Mucosa of rectum (tissue), 2 donors: ENCODE data around the gene RIC3.

ENCODE experiments used
- H3K27ac ChIP-seq, 2 donors: one replicate each; pipeline ENCODE4 v1.7.0; 2013; ENCODE audit warnings: inconsistent platforms in 2 of 2, low read depth in 2 of 2, low read length in 2 of 2
- H3K27me3 ChIP-seq, 2 donors: one replicate each; pipeline ENCODE4 v1.7.0; 2013; ENCODE audit warnings: low read length in 2 of 2; ENCODE audit not compliant: control insufficient read depth in 2 of 2, insufficient read depth in 2 of 2
- H3K36me3 ChIP-seq, 2 donors: one replicate each; pipeline ENCODE4 v1.7.0; 2013; ENCODE audit warnings: low read length in 2 of 2; ENCODE audit not compliant: control insufficient read depth in 2 of 2, insufficient read depth in 2 of 2
- H3K4me1 ChIP-seq, 2 donors: one replicate each; pipeline ENCODE4 v1.7.0; 2013; ENCODE audit warnings: low read length in 2 of 2, mild to moderate bottlenecking in 1 of 2; ENCODE audit not compliant: control insufficient read depth in 2 of 2, insufficient read depth in 2 of 2
- H3K4me3 ChIP-seq, 2 donors: one replicate each; pipeline ENCODE4 v1.7.0; 2013; ENCODE audit warnings: low read length in 2 of 2
- H3K9ac ChIP-seq, 2 donors: one replicate each; pipeline ENCODE4 v1.7.0; 2013; ENCODE audit warnings: low read length in 2 of 2, low read depth in 1 of 2, mild to moderate bottlenecking in 1 of 2
- H3K9me3 ChIP-seq, 2 donors: one replicate each; pipeline ENCODE4 v1.7.0; 2013; ENCODE audit warnings: low read length in 2 of 2; ENCODE audit not compliant: control insufficient read depth in 2 of 2
- donor health status: healthy.
- donor health status: Normal muscosa, but diverticular disease.

Gene RIC3

GRCh38 chr11:8105666-8106065 is 63.2 kb downstream of the RIC3 start:
- H3K9me3 ChIP-seq: no peaks in the 10 kb centered on the region
- H3K36me3 ChIP-seq: no peaks in the 10 kb centered on the region

DNA sequence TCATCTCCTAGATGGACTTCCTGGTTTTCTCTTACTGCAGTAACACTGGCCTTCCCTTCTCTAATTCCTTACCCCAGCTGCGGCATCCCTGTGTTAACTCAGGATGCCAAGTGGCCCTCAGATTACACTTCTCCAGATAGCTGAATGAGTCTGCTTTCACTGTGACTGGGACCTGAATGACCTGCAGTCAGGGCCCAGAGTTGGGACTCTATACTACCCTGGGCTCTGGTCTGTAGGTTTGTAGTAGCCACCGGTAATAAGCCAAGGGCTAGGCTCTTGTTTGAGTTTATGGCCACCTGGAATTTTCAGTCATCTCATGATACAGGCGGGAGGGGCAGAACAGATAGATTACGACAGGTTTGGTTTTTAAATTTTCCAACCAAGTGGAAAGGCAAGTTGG is 63.7 kb downstream of the RIC3 start:
- no peaks in the 10 kb centered on the region for H3K9me3 ChIP-seq
- no peak overlapping the region for H3K4me3 ChIP-seq
- no peaks in the 10 kb centered on the region for H3K4me1 ChIP-seq
- H3K27me3 ChIP-seq: no peaks in the 10 kb centered on the region
- H3K36me3 ChIP-seq: no peaks in the 10 kb centered on the region
- no peak overlapping the region for H3K9ac ChIP-seq
- no peak overlapping the region for H3K27ac ChIP-seq

More at GRCh38 chr11:8105666-8106065, 63.2 kb downstream of the RIC3 start:
- no peaks in the 10 kb centered on the region for H3K4me1 ChIP-seq
- H3K4me3 ChIP-seq: no peak overlapping the region
- no peaks in the 10 kb centered on the region for H3K27me3 ChIP-seq
- H3K9ac ChIP-seq: no peak overlapping the region
- no peak overlapping the region for H3K27ac ChIP-seq

- no peaks in the 10 kb centered on the region for H3K9me3 ChIP-seq
- no peaks in the 10 kb centered on the region for H3K36me3 ChIP-seq
- no peak overlapping the region for H3K4me3 ChIP-seq
- H3K27ac ChIP-seq: no peak overlapping the region
- no peak overlapping the region for H3K9ac ChIP-seq
- H3K4me1 ChIP-seq: no peaks in the 10 kb centered on the region
- H3K27me3 ChIP-seq: no peaks in the 10 kb centered on the region
These were observed 64.9 kb downstream of the RIC3 start for GRCh38 chr11:8103909-8104308.

DNA sequence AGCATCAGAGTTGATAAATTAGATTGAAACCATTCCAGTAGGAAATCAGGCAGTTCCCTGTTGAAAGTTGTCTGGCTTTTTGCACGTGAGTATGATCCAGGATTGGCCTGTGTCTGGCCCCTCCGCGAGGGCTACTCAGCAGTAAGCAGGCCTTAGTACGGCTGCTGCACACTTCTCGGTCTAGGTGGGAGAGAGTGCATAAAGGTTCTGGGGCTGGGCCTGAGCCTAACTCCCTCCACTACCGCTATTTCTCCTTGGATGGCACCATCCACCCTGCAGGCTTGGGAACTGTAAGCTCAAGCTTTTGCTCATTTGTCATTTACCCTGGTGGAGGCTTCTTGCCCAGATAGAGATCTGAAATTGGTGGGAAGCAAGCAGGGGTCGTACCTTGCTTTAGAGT is 65.9 kb downstream of the RIC3 start:
- H3K27ac ChIP-seq: no peak overlapping the region
- H3K9ac ChIP-seq: no peak overlapping the region
- no peaks in the 10 kb centered on the region for H3K27me3 ChIP-seq
- H3K4me3 ChIP-seq: no peak overlapping the region
- H3K9me3 ChIP-seq: no peaks in the 10 kb centered on the region
- no peaks in the 10 kb centered on the region for H3K36me3 ChIP-seq
- H3K4me1 ChIP-seq: no peaks in the 10 kb centered on the region

DNA sequence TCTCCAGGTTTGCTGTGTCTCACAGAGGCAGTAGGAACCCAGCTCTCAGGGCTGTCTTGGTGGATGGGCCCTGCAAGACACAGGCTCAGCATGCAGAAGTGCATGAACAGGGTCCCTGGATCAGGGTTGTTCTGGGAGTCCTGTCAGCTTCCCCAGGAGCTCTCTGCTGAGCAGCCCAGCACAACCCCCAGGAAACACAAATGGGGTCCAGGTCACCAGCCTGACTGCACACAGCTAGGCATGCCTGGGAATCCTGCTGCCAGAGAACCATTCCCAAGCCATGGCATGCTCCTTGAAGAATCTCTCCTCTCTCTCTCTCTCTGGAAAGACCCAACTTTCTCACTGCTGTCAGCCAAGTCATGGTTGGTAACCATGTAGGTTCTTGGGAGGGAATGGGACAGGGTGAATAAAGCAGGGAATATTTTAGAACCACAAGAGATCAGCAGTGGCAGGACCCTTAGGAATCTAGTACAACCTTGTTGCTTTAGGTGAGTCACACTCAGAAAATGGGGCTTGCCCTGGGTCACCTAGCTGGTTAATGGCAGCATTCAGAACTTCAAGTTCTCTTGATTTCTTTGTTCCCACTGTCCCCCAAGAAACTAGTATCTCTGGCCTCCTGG is 66.4 kb downstream of the RIC3 start:
- no peak overlapping the region for H3K4me3 ChIP-seq
- H3K36me3 ChIP-seq: no peaks in the 10 kb centered on the region
- H3K27me3 ChIP-seq: no peaks in the 10 kb centered on the region
- H3K4me1 ChIP-seq: no peaks in the 10 kb centered on the region
- H3K27ac ChIP-seq: no peak overlapping the region
- no peaks in the 10 kb centered on the region for H3K9me3 ChIP-seq
- no peak overlapping the region for H3K9ac ChIP-seq

- no peak overlapping the region for H3K4me3 ChIP-seq
- H3K27me3 ChIP-seq: no peaks in the 10 kb centered on the region
- H3K9me3 ChIP-seq: no peaks in the 10 kb centered on the region
- no peaks in the 10 kb centered on the region for H3K36me3 ChIP-seq
- no peak overlapping the region for H3K27ac ChIP-seq
- no peak overlapping the region for H3K9ac ChIP-seq
- no peaks in the 10 kb centered on the region for H3K4me1 ChIP-seq
These were observed 67.4 kb downstream of the RIC3 start for GRCh38 chr11:8101421-8101820.

- Histone ChIP-seq H3K36me3 (no peaks in the 10 kb centered on the region), H3K4me1 (no peaks in the 10 kb centered on the region), H3K4me3 (no peak overlapping the region), H3K27ac (no peak overlapping the region), H3K27me3 (no peaks in the 10 kb centered on the region), H3K9ac (no peak overlapping the region), H3K9me3 (no peaks in the 10 kb centered on the region)
These were observed 68.2 kb downstream of the RIC3 start for GRCh38 chr11:8100605-8101004.

DNA sequence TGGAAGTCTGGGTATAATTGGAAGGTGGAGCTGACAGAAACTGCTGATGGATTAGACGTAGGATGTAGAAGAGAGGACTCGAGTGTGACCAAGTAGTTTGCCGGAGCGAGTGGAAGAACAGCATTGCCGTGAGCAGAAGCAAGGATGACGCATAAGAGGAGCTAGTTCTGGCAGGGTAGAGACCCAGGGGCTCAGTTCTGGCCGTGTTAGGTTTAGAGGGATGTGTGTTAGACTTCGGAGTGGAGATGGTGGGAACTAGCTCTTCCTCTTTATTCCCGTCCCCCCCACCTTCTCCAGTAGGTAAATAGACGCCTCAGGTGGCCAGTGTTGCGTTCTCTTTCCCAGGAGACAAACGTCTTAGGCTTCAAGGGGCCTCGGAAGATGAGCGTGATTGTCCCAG is 68.7 kb downstream of the RIC3 start:
- no peak overlapping the region for H3K9ac ChIP-seq
- H3K4me3 ChIP-seq: no peak overlapping the region
- no peaks in the 10 kb centered on the region for H3K36me3 ChIP-seq
- no peaks in the 10 kb centered on the region for H3K4me1 ChIP-seq
- no peaks in the 10 kb centered on the region for H3K27me3 ChIP-seq
- H3K27ac ChIP-seq: no peak overlapping the region
- H3K9me3 ChIP-seq: no peaks in the 10 kb centered on the region

DNA sequence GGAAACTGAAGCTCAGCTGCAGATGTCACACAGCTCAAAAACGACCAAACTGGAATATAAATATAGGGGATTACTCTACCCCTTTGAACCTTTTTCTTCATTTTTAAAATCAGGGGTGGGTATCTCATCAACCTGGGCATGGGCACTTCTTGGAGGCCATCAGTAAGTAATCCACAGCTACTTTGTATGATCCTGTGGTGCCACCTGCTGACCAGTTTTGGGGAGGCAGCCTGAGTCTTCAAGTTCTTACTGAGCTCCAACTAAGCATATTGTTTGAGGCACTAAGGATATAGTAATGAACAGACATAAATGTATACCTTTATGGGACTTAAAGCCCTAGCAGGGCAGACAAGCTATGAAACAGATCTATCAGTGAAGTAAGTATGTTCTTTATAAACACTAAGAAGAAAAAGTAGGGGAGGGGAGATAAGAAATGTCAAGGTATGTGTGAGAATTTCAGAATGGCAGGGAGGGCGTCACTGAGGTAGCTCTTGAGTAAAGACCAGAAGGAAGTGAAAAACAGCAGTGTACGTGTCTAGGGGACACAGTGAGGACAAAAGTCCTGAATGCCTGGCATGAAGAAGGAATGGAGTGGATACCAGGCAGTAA is 69.4 kb downstream of the RIC3 start:
- no peaks in the 10 kb centered on the region for H3K27me3 ChIP-seq
- H3K9me3 ChIP-seq: no peaks in the 10 kb centered on the region
- no peak overlapping the region for H3K27ac ChIP-seq
- H3K9ac ChIP-seq: no peak overlapping the region
- no peak overlapping the region for H3K4me3 ChIP-seq
- H3K36me3 ChIP-seq: no peaks in the 10 kb centered on the region
- H3K4me1 ChIP-seq: no peaks in the 10 kb centered on the region

DNA sequence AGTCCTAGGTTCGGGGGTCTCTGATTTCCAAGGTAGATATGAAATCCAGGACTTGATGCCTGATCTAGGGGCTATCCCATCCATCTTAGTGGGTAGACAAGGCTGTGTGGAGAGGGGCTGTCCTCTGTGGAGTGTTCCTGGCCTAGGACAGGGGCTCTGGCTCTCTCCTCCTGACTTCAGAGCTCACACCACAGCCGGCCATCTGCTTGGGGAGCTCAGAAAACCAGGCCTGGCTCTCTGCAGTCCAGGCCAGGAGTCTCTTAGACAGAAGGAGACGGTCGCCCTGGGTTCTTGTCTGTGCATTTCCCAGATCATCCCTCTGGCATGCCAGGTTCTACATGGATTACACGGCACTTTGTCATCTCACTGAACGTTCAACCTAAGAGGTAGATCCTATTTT is 69.9 kb downstream of the RIC3 start:
- Histone ChIP-seq H3K36me3 (no peaks in the 10 kb centered on the region), H3K9ac (no peak overlapping the region), H3K27me3 (no peaks in the 10 kb centered on the region), H3K27ac (no peak overlapping the region), H3K4me1 (peaks cover 0 to 4% of the 10 kb centered on the region in 2 donors), H3K4me3 (no peak overlapping the region), H3K9me3 (no peaks in the 10 kb centered on the region)
